NCI-H748 treated with DMSO at 0.1 percent for 48 hours (cell line): Measurements from ENCODE around the gene ING3.
"Not testable (repeated sequence)": the region's sequence is repeated elsewhere in the genome, so short reads cannot be mapped to it uniquely, and the experiment has no call there.

Experiments used
- DNase-seq: peaks from one replicate; lab custom pipeline; 2025; lab: John Stamatoyannopoulos, UW

Gene ING3

GRCh38 chr7:120951309-120951699 is 727 bp downstream of the ING3 start:
- DNase-seq = no peak

DNA sequence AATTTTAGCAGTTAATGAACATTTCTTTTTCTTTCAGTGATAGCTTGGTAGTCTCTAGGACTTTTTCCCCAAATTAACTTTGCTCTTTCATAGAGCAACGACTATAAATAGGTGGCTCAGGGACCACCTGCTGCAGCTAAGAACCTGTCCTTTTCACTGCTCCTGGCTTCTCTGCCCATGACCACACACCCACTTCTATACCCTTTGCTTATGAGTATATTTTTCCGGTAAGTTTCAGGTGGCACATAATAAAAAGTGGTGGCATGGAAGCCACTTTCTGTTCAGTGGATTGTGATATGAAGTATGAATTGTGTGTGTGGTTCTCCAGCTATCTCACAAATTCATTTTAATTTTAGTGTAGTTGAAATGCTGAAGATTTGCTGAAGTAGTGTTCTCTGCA is 1.2 kb downstream of the ING3 start:
- no peak for DNase-seq

GRCh38 chr7:120955577-120956149 is 5.1 kb downstream of the ING3 start:
- DNase-seq = no peak

DNA sequence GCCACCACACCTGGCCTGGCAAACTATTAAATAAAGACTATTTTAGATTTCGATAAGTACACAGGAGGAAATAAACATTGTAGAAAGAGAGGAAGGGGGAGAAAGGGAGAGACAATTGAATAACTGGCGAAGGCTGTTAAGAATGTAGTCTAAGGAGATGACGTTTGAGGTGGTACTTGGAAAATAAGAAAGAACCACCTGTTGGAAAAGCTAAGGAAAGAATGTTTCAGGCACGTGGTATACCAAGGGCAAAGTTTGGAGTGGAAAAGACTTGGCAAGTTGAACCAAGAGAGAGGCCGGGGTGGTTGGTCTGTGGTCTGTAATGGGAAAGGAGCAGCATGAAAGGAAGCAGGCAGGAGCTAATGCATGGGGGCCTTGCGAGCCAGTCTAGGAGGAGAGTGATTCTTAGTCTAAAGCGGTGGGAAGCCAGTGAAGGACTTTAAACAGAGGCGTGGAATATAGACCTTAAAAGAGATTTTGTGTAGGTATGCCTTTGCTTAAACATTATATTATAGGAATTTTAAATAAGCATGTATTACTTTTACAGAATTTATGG is 9.4 kb downstream of the ING3 start:
- DNase-seq = no peak

DNA sequence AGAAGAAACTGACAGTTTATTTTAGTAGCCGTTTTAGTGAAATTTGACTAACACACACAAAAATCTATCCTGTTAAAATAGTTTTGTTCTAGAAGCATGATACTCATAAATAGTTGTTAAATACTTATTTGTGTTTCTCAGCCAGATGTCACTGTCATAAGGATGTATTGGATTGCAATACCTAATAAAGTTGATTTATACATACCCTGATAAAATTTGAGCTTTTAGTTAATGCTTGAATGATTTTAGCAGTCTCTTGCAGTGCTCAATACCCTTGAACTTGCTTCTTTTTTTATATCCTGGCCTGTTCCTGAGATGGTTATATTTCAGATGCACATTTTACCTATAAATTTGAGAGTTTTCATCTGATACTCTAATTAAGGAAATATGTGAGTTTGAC is 10.1 kb downstream of the ING3 start:
- no peak for DNase-seq

- no peak for DNase-seq
These were observed 11.1 kb downstream of the ING3 start for GRCh38 chr7:120961638-120962173.

- DNase-seq = no peak
These were observed 13.5 kb downstream of the ING3 start for GRCh38 chr7:120964088-120964487.

GRCh38 chr7:120966961-120967360 is 16.4 kb downstream of the ING3 start:
- DNase-seq = no peak

- no peak for DNase-seq
These were observed 23.3 kb downstream of the ING3 start for GRCh38 chr7:120973849-120974248.

DNA sequence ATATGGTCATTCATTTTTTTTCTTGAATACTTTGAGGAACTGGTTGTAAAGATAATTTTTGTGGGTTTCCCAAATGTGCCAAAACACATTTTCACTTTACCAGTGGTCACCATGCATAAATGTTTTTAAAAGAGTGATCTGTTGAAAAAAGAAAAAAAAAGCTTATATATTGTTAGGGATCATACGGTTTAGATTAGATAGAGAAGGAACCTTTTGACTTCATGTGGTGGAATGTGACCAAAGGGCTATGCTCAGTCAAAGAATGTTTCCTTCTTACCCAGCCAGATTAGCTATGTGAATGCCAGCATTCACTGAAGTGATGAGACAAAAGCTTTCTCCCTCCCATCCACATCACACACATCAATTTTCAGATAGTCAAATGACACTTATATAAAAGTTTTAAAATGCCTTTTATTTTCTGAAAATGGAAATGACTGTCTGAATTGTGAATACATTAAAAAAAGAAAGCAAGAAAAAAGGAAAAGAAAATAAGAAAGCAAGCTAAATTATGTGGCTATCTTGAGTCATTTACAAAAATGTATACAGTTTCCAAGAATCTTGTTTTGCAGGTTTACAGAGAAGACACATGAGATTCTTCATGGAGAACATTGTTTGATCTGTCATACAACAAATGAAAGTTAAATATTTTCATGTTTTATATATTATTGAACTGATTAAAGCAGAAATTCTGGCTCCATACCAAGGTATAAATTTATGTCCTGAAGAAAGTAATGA is 29.4 kb downstream of the ING3 start:
- no peak for DNase-seq

DNA sequence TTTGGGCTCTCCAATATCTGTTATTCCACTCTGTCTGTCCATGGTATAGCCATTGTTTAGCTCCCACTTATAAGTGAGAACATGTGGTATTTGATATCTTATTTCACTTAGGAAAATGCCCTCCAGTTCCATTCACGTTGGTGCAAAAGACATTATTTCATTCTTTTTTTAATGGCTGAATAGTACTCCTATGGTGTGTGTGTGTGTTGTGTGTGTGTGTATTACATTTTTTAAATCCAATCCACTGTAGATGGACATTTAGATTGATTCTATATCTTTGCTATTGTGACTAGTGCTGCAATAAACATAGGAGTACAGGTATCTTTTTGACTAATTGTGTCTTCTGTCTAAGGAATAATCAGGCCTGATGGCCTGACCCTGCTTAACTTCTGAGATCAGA is 30.5 kb downstream of the ING3 start:
- no peak for DNase-seq

DNA sequence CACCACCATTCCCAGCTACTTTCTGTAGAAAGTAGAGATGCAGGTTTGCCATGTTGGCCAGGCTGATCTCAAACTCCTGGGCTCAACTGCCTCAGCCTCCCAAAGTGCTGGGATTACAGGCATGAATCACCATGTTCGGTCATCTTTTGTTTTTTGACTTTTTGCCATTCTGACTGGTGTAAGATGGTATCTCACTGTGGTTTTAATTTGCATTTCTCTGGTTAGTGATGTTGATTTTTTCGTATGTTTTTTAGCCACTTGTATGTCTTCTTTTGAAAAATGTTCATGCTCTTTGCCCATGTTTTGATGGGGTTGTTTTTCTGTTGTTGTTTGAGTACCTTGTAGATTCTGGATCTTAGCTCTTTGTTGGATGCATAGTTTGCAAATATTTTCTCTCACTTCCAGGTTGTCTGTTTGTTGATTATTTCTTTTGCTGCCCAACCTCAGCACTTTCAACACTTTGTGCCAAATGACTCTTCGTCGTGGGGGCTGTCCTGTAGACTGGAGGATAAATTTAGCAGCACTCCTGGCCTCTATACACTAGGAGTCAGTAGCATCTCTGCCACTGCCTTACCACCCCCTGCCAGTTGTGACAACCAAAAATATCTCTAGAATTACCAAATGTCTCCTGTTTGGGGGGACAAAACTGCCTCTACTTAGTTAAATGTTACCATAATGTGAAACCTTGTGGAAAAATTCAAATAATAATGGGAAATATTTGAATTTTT is 31.5 kb downstream of the ING3 start:
- no peak for DNase-seq

- DNase-seq = not testable (repeated sequence)
These were observed 33.0 kb downstream of the ING3 start for GRCh38 chr7:120983592-120983991.

GRCh38 chr7:120984406-120984805 is 33.8 kb downstream of the ING3 start:
- no peak for DNase-seq

DNA sequence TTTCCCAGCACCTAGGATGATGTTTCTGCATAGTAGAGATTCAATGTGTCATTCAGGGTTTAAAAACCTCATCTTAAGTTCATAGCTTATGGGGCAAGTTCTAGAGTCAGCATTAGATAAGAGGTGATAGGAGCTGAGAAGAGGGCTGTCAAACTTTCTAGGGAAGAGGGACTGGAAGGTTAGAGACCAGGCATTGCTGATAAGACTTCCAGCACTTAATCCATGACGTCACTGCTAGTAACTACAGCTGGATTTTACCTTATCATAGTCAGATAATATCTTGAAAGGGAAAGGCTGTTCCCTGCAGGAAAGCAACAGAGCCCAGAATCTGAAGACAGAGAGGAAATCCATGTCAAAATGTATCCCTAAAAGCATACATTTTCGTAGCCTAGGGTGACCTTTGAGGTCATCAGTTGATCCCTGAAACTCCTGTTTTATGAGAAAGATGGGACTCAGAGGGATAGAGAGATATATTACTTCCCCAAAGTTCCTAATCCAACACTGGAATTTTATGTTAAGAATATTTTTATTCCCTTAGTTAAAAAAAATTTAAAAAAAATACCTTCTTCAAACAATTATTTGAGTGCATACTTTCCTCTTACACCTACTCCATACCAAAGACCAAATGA is 34.7 kb downstream of the ING3 start:
- DNase-seq = no peak

DNA sequence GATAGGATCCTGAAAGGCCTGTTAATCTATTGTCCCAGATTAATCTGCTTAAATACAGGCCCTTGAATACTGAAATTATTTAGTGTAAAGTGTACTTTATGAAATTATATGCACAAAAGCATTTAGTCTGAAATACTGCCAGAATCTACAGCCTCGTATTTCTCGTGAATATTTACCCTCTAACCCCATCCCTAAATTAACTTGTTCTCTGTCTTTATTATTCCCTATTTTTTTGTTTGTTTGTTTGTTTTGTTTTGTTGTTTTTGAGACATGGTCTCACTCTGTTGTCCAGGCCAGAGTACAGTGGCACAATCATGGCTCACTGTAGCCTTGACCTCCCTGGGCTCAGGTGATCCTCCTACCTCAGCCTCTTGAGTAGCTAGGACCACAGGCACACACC is 35.3 kb downstream of the ING3 start:
- no peak for DNase-seq

DNA sequence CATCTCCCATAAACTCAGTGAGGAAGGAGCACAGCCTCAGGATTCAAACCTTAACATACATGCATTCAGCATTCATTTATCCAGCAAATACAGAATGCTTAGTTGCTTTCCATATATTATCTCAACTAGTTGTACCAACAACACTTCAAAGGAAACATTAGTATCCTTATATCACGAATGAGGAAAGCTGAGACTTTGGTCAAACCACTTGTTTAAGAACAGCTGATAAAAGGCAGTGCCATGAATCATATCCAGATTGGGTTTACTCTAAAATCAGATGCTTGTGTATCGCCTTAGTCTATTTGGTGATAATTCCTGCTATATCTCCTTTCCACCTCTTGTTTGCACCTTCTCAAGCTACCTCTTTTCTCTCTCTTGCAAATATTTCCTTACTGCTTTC is 36.1 kb downstream of the ING3 start:
- no peak for DNase-seq

DNA sequence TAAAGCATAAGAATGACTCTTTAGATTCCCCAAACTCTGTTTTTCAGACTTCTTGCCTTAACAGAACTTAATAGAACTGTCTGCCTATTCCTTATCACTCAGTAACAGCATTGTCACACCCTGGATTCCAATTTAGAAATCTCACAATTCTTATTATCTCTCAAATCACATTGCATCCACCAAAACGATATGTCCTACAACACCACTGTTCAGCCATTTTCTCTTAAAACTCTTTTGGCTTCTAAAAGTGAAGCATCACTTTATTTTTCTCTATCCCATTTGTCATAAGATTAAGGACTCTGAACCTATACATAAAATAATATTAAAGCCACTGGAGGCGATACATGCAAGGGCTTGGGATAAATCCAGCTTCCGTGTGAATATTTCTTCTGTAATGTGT is 36.7 kb downstream of the ING3 start:
- DNase-seq = no peak

- DNase-seq = peak; percentile 70
These were observed 37.4 kb downstream of the ING3 start for GRCh38 chr7:120987683-120988590.

DNA sequence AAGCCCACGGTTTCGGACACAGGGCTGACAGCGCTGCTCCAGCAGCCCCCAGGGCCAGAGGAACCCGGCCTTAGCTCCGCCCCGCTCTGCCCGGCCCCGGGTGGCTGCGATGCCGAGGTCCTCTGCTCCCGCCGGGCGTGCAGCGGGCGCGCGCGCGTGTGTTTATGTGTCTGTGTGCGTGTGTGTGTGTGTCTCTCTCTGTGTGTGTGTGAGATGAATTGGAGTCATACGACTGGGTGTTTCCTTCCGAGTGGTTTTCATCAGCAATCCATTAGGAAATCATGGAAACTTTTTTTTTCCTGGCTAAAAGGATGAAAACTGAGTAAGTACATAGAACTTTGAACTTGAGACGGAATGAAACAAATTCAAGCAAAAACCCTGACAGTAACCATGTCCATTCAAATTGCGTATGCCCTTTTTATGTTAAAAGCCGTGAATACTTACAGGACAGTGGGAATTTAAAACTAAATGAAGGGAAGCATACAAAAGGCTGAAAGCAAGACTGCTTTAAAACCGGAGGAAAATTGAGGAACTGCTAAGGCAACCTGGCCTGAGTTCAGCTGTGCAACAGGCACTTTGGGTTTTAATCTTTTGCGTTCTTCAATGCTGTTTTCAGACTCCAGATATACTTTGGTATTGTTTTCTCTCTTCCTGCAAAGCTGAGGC is 38.1 kb downstream of the ING3 start, which contains the start of gene CPED1:
Gene CPED1 (plus strand): TSS at position 121 of the 666 bp plus-strand sequence. CDS start 911 bp downstream, outside the sequence.
- DNase-seq = no peak
